ENCODE data around the gene NOLC1.

GRCh38 chr10:102113956-102114857, 38.0 kb upstream of the NOLC1 start:
- TF ChIP-seq POLR2A (IDR thresholded peaks at IDR 0.05; ENCODE audit: low read depth), result no peak
- no peak for TF ChIP-seq EP300 (IDR thresholded peaks at IDR 0.05)
